Spleen (tissue), 11 donors: ENCODE measurements around the gene ST6GALNAC3. TPM values are rescaled to one million over a fixed set of nuclear protein-coding genes. Genes with fewer than 3 reads are reported as not detected.

Source experiments
- DNase-seq: peaks from one replicate; pipeline ENCODE4 v3.0.0-alpha.2; 2020
- H3K27ac ChIP-seq, 8 donors: fragments of 200-600 bp; sonication (generic) in 7 of 8; 1 replicate in 4 of 8; 2 replicates in 4 of 8; pipeline versions ENCODE4 v1.5.0 to v1.8.0; 2016 to 2021; ENCODE audit warnings: inconsistent platforms in 4 of 8, mild to moderate bottlenecking in 4 of 8, moderate library complexity in 1 of 8
- H3K27me3 ChIP-seq, 7 donors: fragments of 200-600 bp; sonication (generic) in 6 of 7; replicated peaks in 1 of 7; 1 replicate in 4 of 7; 2 replicates in 3 of 7; pipeline versions ENCODE4 v1.5.0 to v1.8.0; 2016 to 2021; ENCODE audit warnings: inconsistent platforms in 3 of 7, mild to moderate bottlenecking in 1 of 7
- H3K36me3 ChIP-seq, 6 donors: fragments of 200-600 bp; sonication (generic) in 5 of 6; 1 replicate in 4 of 6; 2 replicates in 2 of 6; pipeline versions ENCODE4 v1.5.0 to v1.8.0; 2016 to 2021; ENCODE audit warnings: inconsistent platforms in 2 of 6
- H3K4me1 ChIP-seq, 6 donors: fragments of 200-600 bp; sonication (generic) in 5 of 6; 1 replicate in 3 of 6; 2 replicates in 3 of 6; pipeline versions ENCODE4 v1.5.0 to v1.8.0; 2016 to 2021; ENCODE audit warnings: inconsistent platforms in 3 of 6
- H3K4me3 ChIP-seq, 8 donors: fragments of 200-600 bp; sonication (generic) in 7 of 8; 1 replicate in 4 of 8; 2 replicates in 4 of 8; pipeline versions ENCODE4 v1.5.0 to v1.8.0; 2016 to 2021; ENCODE audit warnings: inconsistent platforms in 4 of 8, mild to moderate bottlenecking in 4 of 8, moderate library complexity in 2 of 8
- H3K9me3 ChIP-seq, 8 donors: fragments of 200-600 bp; sonication (generic) in 7 of 8; 1 replicate in 4 of 8; 2 replicates in 4 of 8; pipeline versions ENCODE4 v1.5.0 to v1.8.0; 2016 to 2021; ENCODE audit warnings: inconsistent platforms in 4 of 8
- CTCF ChIP-seq, 11 experiments: fragments of 200-600 bp in 7 of 11; fragments of 450-650 bp in 4 of 11; sonication (generic) in 4 of 11; IDR thresholded peaks in 8 of 11; conservative IDR thresholded peaks in 3 of 11; 1 replicate in 7 of 11; 2 replicates in 4 of 11; pipeline versions ENCODE4 v1.4.0 to v1.8.0; 2016 to 2021; ENCODE audit warnings: antibody characterized with exemption in 11 of 11, inconsistent platforms in 4 of 11, mild to moderate bottlenecking in 1 of 11
- POLR2A ChIP-seq, 3 donors: fragments of 450-650 bp; IDR thresholded peaks; one replicate each; pipeline ENCODE4 v1.5.1; 2017; ENCODE audit warnings: antibody characterized with exemption in 3 of 3, mild to moderate bottlenecking in 1 of 3
- POLR2AphosphoS5 ChIP-seq, 3 donors: sonication (generic); formaldehyde crosslinking; IDR thresholded peaks; one replicate each; pipeline ENCODE4 v1.5.1; 2017; ENCODE audit warnings: antibody characterized with exemption in 3 of 3
- WGBS, 5 donors: extraction: QIAGEN DNeasy Blood & Tissue Kit in 3 of 5; methylation state at CpG; one replicate each; pipeline versions ENCODE4 v1.1.5 to v1.1.7; 2013 to 2018; 5-methylcytosine and 5-hydroxymethylcytosine counted together
- intact Hi-C: fragments of 100-400 bp; cut with DNase I; formaldehyde crosslinking; loops from one replicate; pipeline ENCODE4 v1.15.0; 2023; ENCODE audit warnings: low total_unique reads
- polyA plus RNA-seq, 3 donors: library from polyadenylated mRNA; stranded (reverse); fragments of 200-250 nt; gene quantifications; one replicate each; pipeline ENCODE4 v1.2.1, GENCODE V29; 2013
- total RNA-seq, 7 donors: library from RNA; depleted of rRNA in 3 of 7; stranded (reverse); fragments of >200 nt in 3 of 7; fragmentation: NEBNext Ultra II Directional in 4 of 7; extraction: Animal tissue kit (Norgen Biotek cat#: 25700) in 4 of 7; gene quantifications; one replicate each; pipeline versions ENCODE4 v1.1.0 to v1.2.1, GENCODE V29; 2016 to 2021
- donor health status: healthy with polysubstance abuse.
- donor health status: DM: no; HTN: no; CAD: no; lungs with moderate emphysema.
- donor health status: DM: no; HTN: no; CAD: no.
- donor health status: Bipolar disorder and iron deficiency.
- donor health status: healthy.
- donor health status: DM: no; HTN: no; CAD: no.
- donor health status: DM: yes; HTN: yes; CAD: no.

ST6GALNAC3 gene
- total and polyA plus RNA-seq, 10 donors, result 0.93 to 24.7 (median 10.1) TPM

- DNase-seq, result no peak
- Histone ChIP-seq H3K4me1 (no peaks in the 10 kb centered on the region), H3K36me3 (no peaks in the 10 kb centered on the region), H3K9me3 (no peaks in the 10 kb centered on the region), H3K4me3 (no peak overlapping the region), H3K27ac (no peak overlapping the region), H3K27me3 (no peaks in the 10 kb centered on the region)
- TF ChIP-seq CTCF (IDR thresholded peaks at IDR 0.05 in 8 of 11, conservative IDR thresholded peaks at IDR 0.05 in 3 of 11) (no peak), POLR2A (IDR thresholded peaks at IDR 0.05) (no peak), POLR2AphosphoS5 (IDR thresholded peaks at IDR 0.05) (no peak)
- intact Hi-C loops, result no loop called here
These were observed 473.4 kb downstream of the ST6GALNAC3 start for GRCh38 chr1:76547916-76548315.

GRCh38 chr1:76548513-76549100, 474.1 kb downstream of the ST6GALNAC3 start:
- 88 to 91% (median 90%) methylated on average over 4 of the region's 4 CpGs for WGBS, 5 donors
- H3K27me3 ChIP-seq, result no peaks in the 10 kb centered on the region
- no peaks in the 10 kb centered on the region for H3K4me1 ChIP-seq
- DNase-seq, result no peak
- H3K27ac ChIP-seq, result no peak overlapping the region
- H3K36me3 ChIP-seq, result no peaks in the 10 kb centered on the region
- TF ChIP-seq POLR2AphosphoS5 (IDR thresholded peaks at IDR 0.05) (no peak), POLR2A (IDR thresholded peaks at IDR 0.05) (no peak), CTCF (IDR thresholded peaks at IDR 0.05 in 8 of 11, conservative IDR thresholded peaks at IDR 0.05 in 3 of 11) (no peak)
- H3K4me3 ChIP-seq, result no peak overlapping the region
- intact Hi-C loops, result no loop called here
- H3K9me3 ChIP-seq, result no peaks in the 10 kb centered on the region

GRCh38 chr1:76554283-76554682, 479.7 kb downstream of the ST6GALNAC3 start:
- Histone ChIP-seq H3K27ac (no peak overlapping the region), H3K36me3 (no peaks in the 10 kb centered on the region), H3K27me3 (no peaks in the 10 kb centered on the region), H3K4me1 (no peaks in the 10 kb centered on the region), H3K9me3 (no peaks in the 10 kb centered on the region), H3K4me3 (no peak overlapping the region)
- no peak for DNase-seq
- intact Hi-C loops, result no loop called here
- TF ChIP-seq CTCF (IDR thresholded peaks at IDR 0.05 in 8 of 11, conservative IDR thresholded peaks at IDR 0.05 in 3 of 11) (no peak), POLR2A (IDR thresholded peaks at IDR 0.05) (no peak), POLR2AphosphoS5 (IDR thresholded peaks at IDR 0.05) (no peak)
- 91 to 98% (median 95%) methylated on average over 1 of the region's 1 CpG for WGBS, 5 donors

GRCh38 chr1:76562292-76562691, 487.7 kb downstream of the ST6GALNAC3 start:
- H3K4me3 ChIP-seq, result no peak overlapping the region
- 80 to 83% (median 82%) methylated on average over 2 of the region's 2 CpGs for WGBS, 5 donors

More at GRCh38 chr1:76562292-76562691, 487.7 kb downstream of the ST6GALNAC3 start:
- Histone ChIP-seq H3K9me3 (no peaks in the 10 kb centered on the region), H3K27ac (no peak overlapping the region), H3K36me3 (no peaks in the 10 kb centered on the region), H3K4me1 (no peaks in the 10 kb centered on the region), H3K27me3 (no peaks in the 10 kb centered on the region)
- TF ChIP-seq POLR2A (IDR thresholded peaks at IDR 0.05) (no peak), CTCF (IDR thresholded peaks at IDR 0.05 in 8 of 11, conservative IDR thresholded peaks at IDR 0.05 in 3 of 11) (no peak), POLR2AphosphoS5 (IDR thresholded peaks at IDR 0.05) (no peak)
- no peak for DNase-seq
- intact Hi-C loops, result no loop called here
